HG03571 (cell line): ENCODE measurements around the gene ETV4.

ENCODE experiments used
- ATAC-seq: cut with Tn5 transposase; IDR thresholded peaks from one replicate; pipeline ENCODE4 v1.9.1; 2021; ENCODE audit not compliant: unreplicated experiment

Gene ETV4

DNA sequence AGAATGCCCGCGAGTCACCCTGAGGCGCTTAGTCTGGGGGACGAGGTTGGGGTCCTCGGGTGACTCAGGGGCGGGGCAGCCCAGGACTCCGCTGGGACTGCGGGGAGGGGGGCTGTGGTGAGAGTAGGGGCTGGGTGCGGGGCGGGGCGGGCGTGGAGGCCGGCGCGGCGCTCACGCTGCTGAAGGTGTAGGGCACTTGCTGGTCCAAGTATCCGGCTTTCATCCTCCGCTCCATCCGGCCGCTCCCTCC is 832 bp downstream of the ETV4 start:
- ATAC-seq = no peak

DNA sequence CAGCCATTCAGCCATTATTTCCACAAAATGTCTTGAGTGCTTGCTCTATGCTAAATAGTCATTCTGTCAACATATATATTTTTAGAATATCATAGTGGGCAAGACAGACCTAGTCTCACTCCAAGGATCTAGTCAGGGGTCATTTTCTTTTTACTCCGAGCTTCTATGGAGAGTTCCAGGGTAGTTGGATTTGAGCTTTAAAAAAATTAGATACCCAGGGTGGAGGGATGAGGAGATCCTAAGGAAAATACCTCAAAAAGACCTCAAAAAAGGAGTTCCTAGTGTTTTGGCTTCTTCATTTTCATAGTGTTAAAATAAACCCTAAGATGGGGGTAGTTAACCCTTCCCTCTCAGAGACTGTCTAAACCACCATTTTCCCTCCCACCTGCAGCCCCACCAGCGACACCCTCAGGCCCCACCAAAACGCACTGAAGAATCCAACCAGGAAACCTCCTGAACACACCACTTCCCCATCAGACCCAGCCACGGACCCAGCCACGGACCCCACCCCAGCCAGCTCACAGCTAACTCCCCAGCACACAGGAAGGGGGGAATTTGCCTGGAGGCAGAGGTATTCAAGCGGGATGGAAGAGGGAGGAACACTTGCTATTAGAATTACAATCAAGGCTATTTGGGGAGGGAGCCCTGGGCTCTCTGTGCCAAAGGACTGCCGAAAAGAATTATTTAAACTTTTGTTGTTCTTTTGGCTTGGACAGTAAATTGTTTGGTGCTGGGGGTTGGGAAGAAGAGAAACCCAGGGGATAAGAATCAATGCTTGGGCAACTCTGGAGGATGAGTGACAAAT is 2.2 kb downstream of the ETV4 start:
- no peak for ATAC-seq

DNA sequence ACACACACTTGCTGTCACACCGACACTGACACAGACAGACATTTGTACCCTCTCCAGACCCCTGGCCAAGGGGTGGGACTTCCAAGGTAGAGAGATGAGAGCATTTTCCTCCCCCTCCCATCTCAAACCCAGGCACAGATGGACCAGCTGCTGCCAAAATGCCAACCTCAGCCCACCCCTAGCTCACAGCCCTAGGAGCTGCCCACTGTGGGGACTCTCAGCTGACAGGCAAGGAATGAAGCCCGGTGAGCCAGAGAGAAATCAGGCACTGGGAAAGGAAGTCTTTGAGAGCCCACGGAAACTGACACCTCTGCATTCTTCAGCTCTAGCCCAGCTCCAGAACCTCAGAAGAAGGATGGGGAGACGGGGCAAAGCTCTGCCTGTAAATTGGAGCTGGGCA is 2.8 kb downstream of the ETV4 start:
- ATAC-seq = no peak

DNA sequence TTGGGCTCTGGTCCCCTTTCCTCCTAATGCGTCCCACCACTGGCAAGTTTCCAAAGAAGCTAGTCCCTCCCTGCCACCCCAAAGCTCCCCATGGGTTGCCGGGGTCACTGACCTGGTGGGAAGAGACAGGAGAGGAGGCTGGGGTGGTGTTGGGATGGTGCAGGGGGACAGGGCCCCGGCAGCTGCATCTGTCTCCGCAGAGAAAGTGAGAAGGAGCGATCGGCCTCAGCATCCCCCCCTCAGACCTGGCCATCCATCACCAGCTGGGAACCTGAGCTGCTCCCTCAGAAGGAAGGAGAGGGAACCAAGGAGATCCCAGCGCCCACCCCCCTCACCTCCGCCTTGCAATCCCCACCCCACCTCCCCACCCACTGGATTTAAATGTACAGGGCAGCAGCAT is 3.3 kb downstream of the ETV4 start:
- ATAC-seq = no peak

DNA sequence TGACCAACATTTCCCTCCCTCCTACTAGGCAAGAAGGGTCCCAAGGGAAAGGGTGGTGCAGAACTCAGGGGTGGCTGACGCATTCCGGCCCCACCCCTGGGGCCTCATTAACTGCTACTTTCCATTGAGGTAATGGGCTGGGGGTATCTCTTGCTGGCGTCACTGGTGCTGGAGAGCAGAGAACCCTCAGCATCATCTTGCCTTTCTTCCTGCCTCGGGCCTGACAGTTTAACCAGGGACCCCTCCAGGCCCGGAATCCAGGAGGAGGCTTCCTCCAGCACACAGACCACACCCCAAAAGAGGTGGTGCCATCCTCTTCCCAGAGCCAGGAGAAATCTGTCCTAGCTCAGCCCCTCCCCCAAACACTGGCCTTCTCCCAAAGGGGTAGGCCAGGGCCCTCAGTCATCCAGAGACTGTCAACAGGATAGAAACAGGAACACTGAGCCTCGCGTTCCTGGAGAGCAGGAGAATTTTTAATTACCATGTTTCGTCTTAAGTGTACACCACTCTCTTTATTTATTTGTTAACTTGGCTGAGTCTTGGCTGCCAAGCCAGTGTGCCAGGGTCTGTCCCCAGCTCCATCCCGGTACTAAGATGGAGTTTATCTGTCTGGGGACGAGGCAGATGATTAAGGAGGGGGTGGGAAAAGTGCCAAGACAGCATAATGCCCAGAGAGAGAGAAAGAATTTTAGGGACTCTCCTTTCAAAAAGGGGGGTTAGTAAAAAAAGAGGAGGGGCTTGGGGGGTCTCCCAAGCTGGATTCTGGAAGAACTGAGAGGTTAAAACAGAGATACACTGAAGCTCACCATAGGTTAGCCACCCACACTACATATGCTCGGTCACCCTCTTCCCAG is 5.1 kb downstream of the ETV4 start:
- ATAC-seq = no peak

DNA sequence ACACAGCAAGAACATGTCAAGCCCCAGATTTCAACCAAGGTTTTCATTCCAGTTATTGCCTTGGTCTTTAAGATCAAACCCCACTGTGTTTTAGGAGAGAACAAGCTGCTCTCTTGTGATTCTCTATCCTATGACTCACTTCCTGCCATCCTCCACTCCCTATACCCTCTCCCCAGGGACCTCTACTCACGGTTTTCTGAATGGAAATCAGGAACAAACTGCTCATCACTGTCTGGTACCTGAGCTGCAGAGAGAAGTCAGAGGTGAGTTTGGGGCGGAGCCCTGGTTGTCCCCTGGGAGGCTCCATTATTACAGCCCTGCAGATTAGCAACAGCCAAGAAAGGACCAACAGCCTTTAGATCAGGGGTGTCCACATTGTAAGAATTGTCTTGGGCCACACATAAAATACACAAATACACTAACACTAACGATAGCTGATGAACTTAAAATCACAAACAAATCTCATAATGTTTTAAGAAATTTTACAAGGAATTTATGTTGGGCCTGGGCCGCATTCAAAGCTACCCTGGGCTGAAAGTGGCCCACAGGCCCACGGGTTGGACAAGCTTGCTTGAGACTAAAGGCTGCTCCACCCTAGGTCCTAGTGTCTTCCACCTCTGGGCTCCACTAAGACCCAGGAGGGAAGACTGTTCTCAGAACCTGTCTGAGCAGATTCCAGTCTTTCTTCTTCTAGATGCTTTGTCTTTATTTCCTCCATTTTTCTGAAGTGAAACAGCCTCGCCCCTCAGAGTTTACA is 9.7 kb downstream of the ETV4 start:
- no peak for ATAC-seq

DNA sequence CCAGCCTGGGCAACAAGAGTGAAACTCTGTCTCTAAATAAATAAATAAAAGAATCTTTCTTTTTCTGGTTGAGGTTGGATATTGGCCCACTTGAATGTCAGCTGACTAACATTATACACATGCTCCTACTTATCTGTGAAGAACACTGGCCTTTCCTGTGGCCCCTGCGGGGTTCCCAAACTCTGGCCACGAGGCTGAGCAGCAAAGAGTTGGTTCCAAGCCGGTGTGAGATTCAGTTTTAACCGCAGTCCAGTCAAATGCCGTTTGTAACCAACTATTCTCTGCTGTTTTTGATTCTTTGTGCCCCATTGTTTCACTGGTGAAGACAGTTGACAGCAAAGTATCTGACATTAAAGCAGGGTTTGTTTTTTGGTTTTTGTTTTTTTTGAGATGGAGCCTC is 11.2 kb downstream of the ETV4 start:
- ATAC-seq = no peak

DNA sequence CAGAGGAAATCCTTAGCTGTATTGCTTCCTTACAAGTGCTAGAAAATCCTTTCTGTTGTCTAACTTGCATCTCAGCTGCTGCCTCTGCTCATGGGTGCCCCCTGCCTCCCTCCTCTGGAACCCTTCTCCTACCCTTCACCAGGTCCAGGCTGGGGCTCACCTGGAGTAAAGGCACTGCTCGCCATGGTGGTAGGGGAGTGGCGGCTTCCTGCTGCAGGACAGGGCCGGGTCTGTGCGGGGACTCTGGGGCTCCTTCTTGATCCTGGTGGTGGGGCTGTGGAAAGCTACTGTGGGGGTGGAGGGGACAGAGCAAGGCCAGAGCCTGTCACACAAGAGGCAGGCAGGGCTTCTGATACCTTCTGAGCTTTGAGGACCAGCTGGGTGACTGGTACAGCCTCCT is 12.4 kb downstream of the ETV4 start:
- no peak for ATAC-seq

DNA sequence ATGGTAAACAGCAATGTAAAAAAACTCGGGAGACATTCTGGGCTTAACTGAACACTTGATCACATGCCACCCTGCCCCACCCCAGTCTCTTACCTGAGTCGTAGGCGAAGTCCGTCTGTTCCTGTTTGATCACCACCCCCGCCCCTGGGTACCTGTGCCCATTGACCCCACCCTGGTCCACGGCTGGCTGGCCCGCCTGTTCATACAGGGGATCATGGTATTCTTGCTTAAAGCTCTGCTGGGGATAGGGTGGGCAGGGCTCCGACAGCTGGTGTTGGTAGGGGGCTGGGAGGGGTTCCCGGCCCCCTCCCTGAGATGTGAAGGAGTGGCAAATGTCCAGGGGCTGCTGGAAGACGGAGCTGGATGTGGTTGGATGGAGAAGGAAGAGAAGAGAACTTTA is 13.6 kb downstream of the ETV4 start:
- no peak for ATAC-seq

DNA sequence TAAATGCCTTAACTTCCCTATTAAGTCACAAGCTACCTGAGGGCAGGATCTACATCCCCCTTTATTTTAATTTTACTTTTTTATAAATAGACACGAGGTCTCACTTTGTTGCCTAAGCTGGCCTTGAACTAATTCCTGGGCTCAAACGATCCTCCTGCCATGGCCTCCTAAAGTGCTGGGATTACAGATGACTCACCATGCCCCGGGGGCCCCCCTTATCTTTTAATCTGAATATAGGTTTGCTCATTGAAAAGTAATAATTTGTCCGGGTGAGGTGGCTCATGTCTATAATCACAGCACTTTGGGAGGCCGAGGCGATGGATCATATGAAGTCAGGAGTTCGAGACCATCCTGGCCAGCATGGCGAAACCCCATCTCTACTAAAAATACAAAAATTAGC is 14.2 kb downstream of the ETV4 start:
- no peak for ATAC-seq

DNA sequence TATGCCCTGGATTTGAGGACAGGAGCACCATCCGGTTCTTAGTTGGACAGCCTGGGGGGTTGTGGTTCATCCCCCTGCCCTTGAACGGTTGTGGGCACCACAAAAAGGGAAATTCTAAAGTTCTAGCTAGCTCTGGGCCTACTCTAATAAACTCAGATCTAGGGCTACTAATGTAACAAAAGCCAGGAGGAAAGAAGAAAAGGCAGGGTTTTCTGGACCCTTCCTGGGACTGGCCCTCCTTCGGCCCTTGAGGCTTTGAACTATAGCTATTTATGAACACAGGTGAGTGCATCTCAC is 15.1 kb downstream of the ETV4 start:
- no peak for ATAC-seq

DNA sequence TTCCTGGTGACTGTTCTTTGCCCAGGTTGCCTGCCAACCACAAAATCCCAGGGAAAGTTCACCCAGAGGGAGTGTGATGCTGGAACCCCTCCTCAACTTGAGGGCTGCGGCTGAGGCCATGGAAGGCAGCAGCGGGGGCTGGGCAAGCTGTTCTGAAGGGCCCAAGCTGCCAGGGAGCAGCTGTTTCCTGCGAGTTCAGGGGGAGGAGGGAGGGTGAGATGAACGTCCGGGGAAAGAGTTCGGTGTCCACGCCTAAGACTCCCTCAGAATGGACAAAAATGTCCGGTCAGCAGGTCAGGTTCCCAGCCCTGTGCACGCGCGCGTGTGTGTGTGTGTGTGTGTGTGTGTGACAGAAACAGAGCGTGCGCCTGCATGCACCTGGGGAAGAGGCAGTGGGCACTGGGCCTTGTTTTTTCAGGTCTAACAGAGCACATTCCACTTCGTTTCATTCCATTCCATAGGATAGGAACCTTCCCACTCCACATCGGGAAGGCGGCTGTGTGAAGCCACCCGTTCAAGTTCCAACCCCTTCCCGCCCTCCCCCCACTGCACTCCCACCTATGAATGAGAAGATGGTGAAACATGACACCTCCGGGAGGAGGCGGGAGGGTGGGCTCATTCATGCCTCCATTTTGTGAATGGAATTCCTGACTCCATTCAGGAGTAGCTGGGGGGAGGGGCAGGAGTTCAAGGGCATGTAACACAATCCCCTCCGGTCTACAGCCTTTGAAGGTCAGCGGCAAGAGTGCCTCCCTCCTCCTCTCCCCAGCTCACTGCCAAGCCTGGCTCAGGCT is 15.7 kb downstream of the ETV4 start:
- ATAC-seq = no peak

DNA sequence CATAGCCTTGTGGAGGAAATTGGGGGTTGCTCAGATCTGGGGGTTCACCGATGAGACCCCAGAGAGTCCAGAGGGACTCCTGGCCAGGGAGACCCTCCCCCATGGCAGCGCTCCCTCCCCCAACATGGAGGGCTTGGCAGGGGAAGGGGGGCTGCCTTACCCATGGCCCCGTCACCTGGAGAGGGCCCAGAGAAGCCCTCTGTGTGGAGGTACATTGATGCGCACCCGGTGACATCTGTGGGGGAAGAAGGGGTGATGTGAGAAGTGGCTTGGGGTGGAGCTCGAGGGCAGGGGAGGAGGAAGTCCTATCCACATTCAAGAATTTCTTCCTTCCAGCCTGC is 16.2 kb downstream of the ETV4 start:
- no peak for ATAC-seq

DNA sequence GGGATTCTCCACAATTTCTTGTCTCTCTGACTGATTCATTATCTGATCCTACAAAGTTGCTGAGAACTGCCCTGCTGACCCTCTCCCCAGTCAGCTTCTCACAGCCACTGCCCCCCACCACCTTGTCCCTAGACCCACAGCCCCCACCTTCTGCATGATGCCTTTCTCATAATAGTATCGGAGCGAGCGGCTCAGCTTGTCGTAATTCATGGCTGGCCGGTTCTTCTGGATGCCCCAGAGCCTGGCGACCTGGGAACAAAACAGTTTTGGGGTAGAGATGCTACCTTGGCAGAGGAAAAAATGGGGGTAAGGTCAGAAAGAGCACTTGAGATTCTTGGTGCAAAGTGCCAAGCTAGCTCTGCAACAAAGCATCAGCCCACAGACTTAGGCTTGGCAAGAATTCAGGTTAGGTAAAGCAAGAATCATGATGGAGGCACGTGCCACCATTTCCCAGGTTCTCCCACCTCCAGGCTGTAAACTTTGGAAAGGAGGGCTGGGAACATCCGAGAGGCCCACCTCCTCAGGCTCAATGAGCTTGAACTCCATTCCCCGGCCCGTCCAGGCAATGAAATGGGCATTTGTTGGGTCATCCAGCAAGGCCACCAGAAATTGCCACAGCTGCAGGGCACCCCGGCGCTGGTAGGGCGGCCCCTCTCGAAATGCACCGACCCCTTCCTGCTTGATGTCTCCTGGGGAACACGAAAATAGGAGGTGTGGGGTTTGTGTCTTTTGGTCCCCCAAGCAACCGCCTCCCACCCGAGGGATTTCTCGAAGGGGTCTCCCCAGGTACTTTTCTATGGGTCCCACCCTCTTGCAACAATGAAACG is 16.9 kb downstream of the ETV4 start:
- no peak for ATAC-seq

DNA sequence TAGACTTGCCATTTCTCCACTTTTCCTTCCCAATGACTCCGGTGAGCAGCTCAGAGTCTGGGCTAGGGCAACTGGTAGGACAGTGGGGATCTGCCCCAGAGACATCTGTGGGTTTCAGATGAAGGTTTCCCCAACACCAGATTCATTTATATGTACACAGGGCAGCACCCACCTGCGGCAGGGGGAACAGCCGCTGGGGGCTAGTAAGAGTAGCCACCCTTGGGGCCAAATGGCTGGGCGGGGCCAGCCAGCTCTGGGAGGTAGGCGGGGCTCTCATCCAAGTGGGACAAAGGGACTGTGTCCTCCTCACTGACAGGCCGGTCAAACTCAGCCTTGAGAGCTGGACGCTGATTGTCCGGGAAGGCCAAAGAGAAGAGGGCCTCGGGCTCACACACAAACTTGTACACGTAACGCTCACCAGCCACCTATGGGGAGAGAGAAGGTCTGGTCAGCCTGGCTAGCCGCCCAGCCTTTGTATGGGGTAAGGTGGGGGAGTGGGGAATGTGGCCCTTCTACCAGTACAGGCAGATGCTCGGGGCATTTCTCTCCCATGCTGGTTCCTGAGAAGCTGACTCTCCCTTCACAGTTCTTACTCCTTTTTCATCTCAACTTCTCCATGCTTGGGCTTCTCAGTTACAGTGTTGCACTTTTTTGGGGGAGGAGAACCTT is 17.7 kb downstream of the ETV4 start:
- no peak for ATAC-seq

DNA sequence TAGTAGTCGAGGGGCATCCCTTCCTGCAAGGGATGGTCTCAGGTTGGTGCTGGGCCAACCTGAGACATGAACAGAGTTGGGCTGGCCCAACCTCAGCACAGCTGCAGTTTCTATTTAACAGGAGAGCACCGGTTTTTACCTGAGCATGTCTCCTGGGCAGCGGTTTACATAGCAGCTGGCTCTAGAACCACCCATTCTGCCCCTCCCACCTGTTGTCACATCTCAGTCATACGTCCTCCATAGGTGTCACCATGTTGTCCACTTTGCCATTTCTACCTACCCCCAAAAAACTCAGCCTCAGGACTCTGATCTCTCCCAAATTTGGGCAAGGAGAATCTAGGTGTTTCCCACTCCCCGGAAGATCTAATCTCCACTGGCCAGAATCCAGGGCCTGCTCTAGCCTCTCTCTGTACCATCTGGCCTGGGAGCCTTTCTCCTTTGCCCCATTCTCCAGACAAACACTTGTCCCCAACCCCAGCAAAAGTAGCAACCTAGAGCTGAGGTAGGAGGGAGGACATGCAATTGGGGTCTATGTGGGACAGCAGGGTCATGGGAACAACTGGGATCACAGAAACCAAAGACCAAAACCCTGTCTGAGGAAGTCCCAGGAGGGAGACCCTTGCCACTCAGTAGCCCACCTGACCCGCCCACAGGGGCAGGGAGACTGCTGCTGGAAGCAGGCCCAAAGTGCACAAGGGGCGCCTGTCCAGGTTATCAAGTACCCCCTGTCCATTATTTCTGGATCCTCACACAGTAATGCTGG is 19.1 kb downstream of the ETV4 start:
- no peak for ATAC-seq

DNA sequence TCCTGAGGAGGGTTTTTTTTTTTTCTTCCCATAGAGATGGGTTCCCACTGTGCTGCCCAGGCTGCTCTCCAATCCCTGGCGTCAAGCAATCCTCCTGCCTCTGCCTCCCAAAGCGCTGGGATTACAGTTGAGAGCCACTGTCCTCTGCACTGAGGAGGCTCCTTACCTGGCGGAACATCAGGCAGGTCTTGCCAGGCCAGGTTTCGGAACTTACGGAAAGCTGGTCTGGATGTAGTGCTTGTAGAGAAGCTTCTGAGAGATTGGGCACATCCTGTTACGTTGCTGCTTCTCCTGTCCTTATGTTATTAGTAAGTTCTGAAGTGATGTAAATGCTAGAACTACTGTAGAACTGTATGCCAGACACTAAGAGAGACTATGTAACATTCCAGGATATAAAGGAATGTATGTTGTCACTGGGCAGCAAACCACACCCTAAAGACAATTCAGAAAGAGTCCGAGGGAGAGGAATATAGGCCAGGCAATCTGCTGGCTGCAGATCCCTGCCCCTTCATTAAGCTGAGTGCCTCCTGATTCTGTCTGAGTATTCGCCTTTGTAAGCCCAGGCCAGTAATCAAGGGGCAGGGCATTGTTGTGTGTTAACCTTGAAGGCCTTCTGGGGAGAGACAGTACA is 21.1 kb downstream of the ETV4 start:
- no peak for ATAC-seq

DNA sequence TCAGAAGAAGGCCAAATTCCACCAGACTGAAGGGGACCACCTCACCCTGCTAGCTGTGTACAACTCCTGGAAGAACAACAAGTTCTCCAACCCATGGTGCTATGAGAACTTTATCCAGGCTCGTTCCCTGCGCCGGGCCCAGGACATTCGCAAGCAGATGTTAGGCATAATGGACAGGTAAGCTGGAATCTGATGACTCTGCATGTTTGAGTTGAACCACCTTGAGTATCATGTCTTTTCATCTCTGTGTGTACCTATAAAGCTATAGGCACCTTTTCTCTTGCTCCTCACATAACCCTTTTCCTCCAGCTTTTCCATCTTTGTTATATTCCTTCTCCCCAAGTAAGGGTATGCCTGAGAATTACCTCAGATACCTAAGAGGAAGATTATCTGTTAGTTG is 24.8 kb downstream of the ETV4 start:
- ATAC-seq = no peak
